HG02943 (cell line): Measurements from ENCODE around the gene SH2D7.
"Not testable (repeated sequence)": the region's sequence is repeated elsewhere in the genome, so short reads cannot be mapped to it uniquely, and the experiment has no call there.

Experiments
- ATAC-seq: cut with Tn5 transposase; IDR thresholded peaks from one replicate; pipeline ENCODE4 v1.9.1; 2021; ENCODE audit warnings: mild to moderate bottlenecking, low read depth, moderate library complexity; ENCODE audit not compliant: unreplicated experiment

Gene SH2D7

GRCh38 chr15:78130466-78131294, 38.3 kb downstream of the SH2D7 start:
- ATAC-seq: no peak

GRCh38 chr15:78131295-78132061, 39.1 kb downstream of the SH2D7 start, which contains the start of gene CIB2:
Gene CIB2 (minus strand): TSS chr15:78131445. CDS start chr15:78131215, 230 bp downstream.
- peak; percentile 68 for ATAC-seq

GRCh38 chr15:78133801-78134200, 41.4 kb downstream of the SH2D7 start:
- ATAC-seq: no peak

- no peak for ATAC-seq
Measured at GRCh38 chr15:78139578-78139977, 47.2 kb downstream of the SH2D7 start.

GRCh38 chr15:78140292-78140691, 47.9 kb downstream of the SH2D7 start:
- no peak for ATAC-seq

GRCh38 chr15:78142332-78142731, 50.0 kb downstream of the SH2D7 start:
- ATAC-seq: no peak

- ATAC-seq: no peak
Measured at GRCh38 chr15:78146425-78147154, 54.2 kb downstream of the SH2D7 start.

GRCh38 chr15:78147566-78147965, 55.2 kb downstream of the SH2D7 start:
- no peak for ATAC-seq

- ATAC-seq: no peak
Measured at GRCh38 chr15:78148392-78149067, 56.2 kb downstream of the SH2D7 start.

GRCh38 chr15:78149068-78149804, 56.9 kb downstream of the SH2D7 start, which contains the start of gene IDH3A:
Gene IDH3A (plus strand): TSS chr15:78149362. CDS start chr15:78149404, 42 bp downstream.
- ATAC-seq: peak; percentile 77

GRCh38 chr15:78149805-78150751, 57.7 kb downstream of the SH2D7 start:
- ATAC-seq: peak; percentile 23

GRCh38 chr15:78151075-78151474, 58.7 kb downstream of the SH2D7 start:
- ATAC-seq: not testable (repeated sequence)
